ENCODE measurements around the gene KCTD12. TPM values are rescaled to one million over a fixed set of nuclear protein-coding genes. Genes with fewer than 3 reads are reported as not detected.

Gene KCTD12
- total RNA-seq, 2 donors from 2014 or later = 21.5 to 111 TPM

GRCh38 chr13:76894401-76895110 lies 8.4 kb upstream of the KCTD12 start:
- DNase-seq (ENCODE audit: low spot score) = no peak
- Histone ChIP-seq H3K36me3 (no peaks in the 10 kb centered on the region), H3K4me1 (replicated peaks) (no peaks in the 10 kb centered on the region), H3K27me3 (replicated peaks; ENCODE audit: insufficient read depth) (peaks cover 2% of the 10 kb centered on the region), H3K9me3 (no peaks in the 10 kb centered on the region), H3K4me3 (no peak overlapping the region), H3K27ac (no peak overlapping the region)
- intact Hi-C loops (cut with DNase I) = no loop called here
- WGBS = 55% methylated on average over 2 of the region's 2 CpGs
- TF ChIP-seq CTCF (IDR thresholded peaks at IDR 0.05) (no peak), POLR2AphosphoS5 (IDR thresholded peaks at IDR 0.05) (no peak), POLR2A (IDR thresholded peaks at IDR 0.05) (no peak)

GRCh38 chr13:76892488-76892887 lies 6.3 kb upstream of the KCTD12 start:
- Histone ChIP-seq H3K27me3 (replicated peaks; ENCODE audit: insufficient read depth) (no peaks in the 10 kb centered on the region), H3K4me1 (replicated peaks) (no peaks in the 10 kb centered on the region), H3K27ac (no peak overlapping the region), H3K4me3 (no peak overlapping the region), H3K36me3 (no peaks in the 10 kb centered on the region), H3K9me3 (no peaks in the 10 kb centered on the region)
- no peak for TF ChIP-seq POLR2A (IDR thresholded peaks at IDR 0.05)
- TF ChIP-seq CTCF (IDR thresholded peaks at IDR 0.05) = no peak
- no peak for TF ChIP-seq POLR2AphosphoS5 (IDR thresholded peaks at IDR 0.05)
- intact Hi-C loops (cut with DNase I) = no loop called here
- 27% methylated on average over 1 of the region's 1 CpG for WGBS
- DNase-seq (ENCODE audit: low spot score) = no peak

- H3K4me3 ChIP-seq = no peak overlapping the region
- H3K9me3 ChIP-seq = no peaks in the 10 kb centered on the region
- no peaks in the 10 kb centered on the region for H3K36me3 ChIP-seq
- no peak for DNase-seq (ENCODE audit: low spot score)
- TF ChIP-seq CTCF (IDR thresholded peaks at IDR 0.05) = no peak
- intact Hi-C loops (cut with DNase I) = no loop called here
- H3K27me3 ChIP-seq (replicated peaks; ENCODE audit: insufficient read depth) = no peaks in the 10 kb centered on the region
- no peaks in the 10 kb centered on the region for H3K4me1 ChIP-seq (replicated peaks)
- 86% methylated on average over 1 of the region's 1 CpG for WGBS
- H3K27ac ChIP-seq = no peak overlapping the region
Observed at GRCh38 chr13:76890021-76890420, 3.8 kb upstream of the KCTD12 start.

GRCh38 chr13:76889254-76889653 lies 3.0 kb upstream of the KCTD12 start:
- TF ChIP-seq CTCF (IDR thresholded peaks at IDR 0.05) (no peak), POLR2AphosphoS5 (IDR thresholded peaks at IDR 0.05) (no peak), POLR2A (IDR thresholded peaks at IDR 0.05) (no peak)
- Histone ChIP-seq H3K9me3 (no peaks in the 10 kb centered on the region), H3K4me1 (replicated peaks) (no peaks in the 10 kb centered on the region), H3K27me3 (replicated peaks; ENCODE audit: insufficient read depth) (peaks cover under 1% of the 10 kb centered on the region), H3K4me3 (no peak overlapping the region), H3K36me3 (no peaks in the 10 kb centered on the region), H3K27ac (no peak overlapping the region)
- 95% methylated on average over 1 of the region's 1 CpG for WGBS
- intact Hi-C loops (cut with DNase I) = loop anchor here (5.0 kb wide), 1 partner anchor 222 kb away; no protein-coding TSS in a partner anchor
- no peak for DNase-seq (ENCODE audit: low spot score)

- Histone ChIP-seq H3K9me3 (no peaks in the 10 kb centered on the region), H3K36me3 (no peaks in the 10 kb centered on the region), H3K4me3 (no peak overlapping the region), H3K27me3 (replicated peaks; ENCODE audit: insufficient read depth) (peaks cover 3% of the 10 kb centered on the region), H3K27ac (no peak overlapping the region), H3K4me1 (replicated peaks) (no peaks in the 10 kb centered on the region)
- TF ChIP-seq POLR2A (IDR thresholded peaks at IDR 0.05) (no peak), POLR2AphosphoS5 (IDR thresholded peaks at IDR 0.05) (no peak), CTCF (IDR thresholded peaks at IDR 0.05) (no peak)
- no peak for DNase-seq (ENCODE audit: low spot score)
- 77% methylated on average over 1 of the region's 1 CpG for WGBS
- intact Hi-C loops (cut with DNase I) = loop anchor here (5.0 kb wide), 1 partner anchor 221 kb away; no protein-coding TSS in a partner anchor
Observed at GRCh38 chr13:76888421-76888820, 2.2 kb upstream of the KCTD12 start.

All from prostate gland (tissue), 2 donors.